GM19193 (cell line): ENCODE data around the gene CCDC14.

Experiments
- POLR2A ChIP-seq: IDR thresholded peaks from 4 replicates; pipeline ENCODE4 v1.6.1; 2011; ENCODE audit not compliant: insufficient read depth, insufficient read length; ENCODE audit errors: extremely low read depth

Gene CCDC14

DNA sequence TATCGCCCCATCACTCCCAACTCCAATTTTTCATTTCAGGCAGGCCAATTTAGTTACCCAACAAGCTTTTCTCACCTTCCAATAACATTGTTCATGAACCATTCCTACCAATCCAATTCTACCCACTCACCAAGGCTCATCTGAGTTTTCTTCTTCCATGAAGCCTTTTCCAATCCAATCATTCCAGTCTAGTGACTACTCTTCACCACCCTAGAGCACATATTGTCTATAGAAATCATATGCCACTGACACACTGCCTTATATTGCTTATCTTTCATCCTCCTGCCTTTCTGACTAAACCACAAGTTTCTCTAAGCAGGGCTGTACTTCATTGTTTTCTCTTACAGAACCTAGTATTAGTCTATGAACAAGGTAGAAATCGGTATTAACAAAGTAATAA is 11.4 kb downstream of the CCDC14 start:
- TF ChIP-seq POLR2A = no peak

DNA sequence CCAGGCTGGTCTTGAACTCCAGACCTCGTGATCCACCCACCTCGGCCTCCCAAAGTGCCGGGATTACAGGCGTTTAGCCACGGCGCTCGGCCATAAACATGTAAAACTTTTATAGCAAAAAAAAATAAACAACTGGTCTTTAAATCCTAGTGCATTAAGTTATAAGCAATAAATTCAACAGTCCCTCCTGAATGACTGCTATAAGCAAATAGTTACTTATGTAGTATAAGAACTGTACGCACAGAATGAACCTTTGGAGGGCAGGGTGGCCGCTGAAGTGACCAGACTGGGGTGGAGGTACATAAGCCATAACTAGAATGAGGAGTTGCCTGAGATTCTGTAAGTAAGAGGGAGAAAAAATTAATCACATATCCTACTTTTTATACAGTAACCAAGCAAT is 12.6 kb downstream of the CCDC14 start:
- TF ChIP-seq POLR2A = no peak

DNA sequence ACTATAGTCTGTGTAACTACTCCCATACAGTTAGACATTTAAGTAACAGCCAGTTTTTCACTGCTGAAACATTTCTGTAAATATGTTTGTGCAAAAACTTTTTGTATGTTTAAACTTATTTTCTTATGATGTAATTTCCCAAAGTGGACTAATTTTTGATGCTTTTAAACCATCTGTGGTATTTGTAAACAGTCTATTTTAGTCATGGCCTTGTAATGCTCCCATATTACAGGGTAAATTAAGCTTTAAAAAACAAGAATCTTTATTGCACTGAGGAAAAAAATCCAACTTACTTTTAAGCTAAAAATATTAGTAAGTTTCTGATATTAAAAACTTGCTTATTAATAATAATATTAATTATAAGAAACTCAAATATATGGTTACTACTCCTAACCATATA is 13.5 kb downstream of the CCDC14 start:
- no peak for TF ChIP-seq POLR2A

GRCh38 chr3:123941542-123941941 is 19.5 kb downstream of the CCDC14 start:
- TF ChIP-seq POLR2A = no peak

DNA sequence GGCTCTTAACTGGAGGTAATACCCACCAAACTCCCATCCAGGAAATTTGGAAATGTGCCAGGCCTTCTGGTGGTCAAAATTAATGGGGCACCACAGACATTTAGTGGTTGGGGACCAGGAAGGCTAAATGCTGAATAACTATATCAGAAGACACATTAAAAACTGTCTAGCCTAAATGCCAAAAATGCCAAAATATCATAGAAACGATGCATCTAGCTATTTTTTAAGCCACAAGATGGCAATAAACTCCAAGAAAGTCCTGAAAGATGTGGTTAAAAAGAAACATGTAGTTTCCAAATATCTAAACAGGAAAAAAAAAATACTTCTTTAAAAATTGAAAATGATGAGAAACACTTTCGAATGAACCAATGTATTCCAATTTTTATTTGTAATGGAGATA is 19.9 kb downstream of the CCDC14 start:
- TF ChIP-seq POLR2A = no peak

DNA sequence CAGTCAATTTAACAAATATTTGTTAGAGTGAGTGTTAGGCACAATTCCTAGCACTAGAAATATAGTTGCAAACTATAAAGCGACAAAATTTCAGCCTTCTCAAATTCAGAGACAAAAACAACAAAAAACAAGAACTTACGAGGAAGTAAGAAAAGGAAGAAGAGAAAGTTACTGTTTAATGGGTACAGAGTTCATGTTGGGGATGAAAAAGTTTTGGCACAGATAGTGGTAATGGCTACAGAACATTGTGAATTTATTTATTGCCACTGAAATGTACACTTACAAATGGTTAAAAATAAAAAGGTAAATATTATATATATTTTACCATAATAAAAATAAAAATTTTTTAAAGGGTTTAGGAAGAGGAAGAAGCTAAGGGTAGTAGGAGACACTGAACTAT is 21.3 kb downstream of the CCDC14 start:
- TF ChIP-seq POLR2A = no peak

DNA sequence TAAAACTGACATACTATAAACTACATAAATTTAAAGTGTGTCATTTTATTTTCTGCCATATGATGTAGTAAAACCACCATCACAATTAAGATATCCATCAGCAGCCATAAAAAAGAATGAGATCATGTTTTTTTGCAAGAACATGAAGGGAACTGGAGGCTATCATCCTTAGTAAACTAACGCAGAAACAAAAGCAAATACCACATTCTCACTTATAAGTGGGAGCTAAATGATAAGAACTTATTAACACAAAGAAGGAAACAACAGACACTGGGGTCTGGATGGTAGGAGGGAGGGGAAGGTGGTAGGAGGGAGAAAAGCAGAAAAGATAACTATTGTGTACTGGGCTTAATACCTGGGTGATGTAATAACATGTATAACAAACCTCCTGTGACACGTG is 24.6 kb downstream of the CCDC14 start:
- TF ChIP-seq POLR2A = no peak

GRCh38 chr3:123935830-123936229 is 25.2 kb downstream of the CCDC14 start:
- no peak for TF ChIP-seq POLR2A

DNA sequence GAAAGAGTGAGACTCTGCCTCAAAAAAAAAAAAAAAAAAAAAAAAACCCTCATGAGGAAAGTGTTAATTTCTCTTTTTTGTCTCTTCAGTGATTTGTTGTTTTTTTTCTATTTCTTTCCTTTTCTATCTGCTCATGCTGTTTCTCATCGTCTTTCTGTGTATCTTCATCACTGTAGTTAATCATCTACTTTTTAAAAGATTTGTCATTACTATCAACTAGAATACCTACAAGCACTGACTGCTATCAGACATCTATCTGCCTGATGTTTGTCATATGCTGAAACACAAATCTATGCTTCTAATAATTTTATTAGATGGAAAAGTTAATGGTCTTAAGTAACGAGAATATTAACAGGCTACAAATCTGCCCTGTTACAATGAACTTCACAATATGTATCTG is 26.8 kb downstream of the CCDC14 start:
- no peak for TF ChIP-seq POLR2A

GRCh38 chr3:123930445-123930844 is 30.6 kb downstream of the CCDC14 start:
- TF ChIP-seq POLR2A = no peak

- TF ChIP-seq POLR2A = no peak
Observed at GRCh38 chr3:123929325-123929724, 31.7 kb downstream of the CCDC14 start.

GRCh38 chr3:123926396-123926795 is 34.6 kb downstream of the CCDC14 start:
- TF ChIP-seq POLR2A = no peak

GRCh38 chr3:123920868-123921267 is 40.2 kb downstream of the CCDC14 start:
- no peak for TF ChIP-seq POLR2A

DNA sequence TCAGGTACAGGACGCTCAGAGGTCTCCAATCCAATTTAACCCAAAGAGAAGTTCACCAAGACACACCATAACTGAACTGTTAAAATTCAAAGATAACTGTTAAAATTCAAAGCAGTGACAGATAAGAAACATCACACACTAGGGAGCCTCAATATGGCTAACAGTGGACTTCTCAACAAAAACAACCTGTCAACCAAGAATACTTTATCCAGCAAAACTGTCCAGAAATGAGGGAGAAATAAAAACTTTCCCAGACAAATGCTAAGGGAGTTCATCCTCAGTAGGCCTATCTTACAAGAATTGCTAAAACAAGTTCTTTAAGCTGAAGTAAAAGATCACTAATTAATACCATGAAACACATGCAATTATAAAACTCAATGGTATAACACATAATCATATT is 40.6 kb downstream of the CCDC14 start:
- TF ChIP-seq POLR2A = no peak

DNA sequence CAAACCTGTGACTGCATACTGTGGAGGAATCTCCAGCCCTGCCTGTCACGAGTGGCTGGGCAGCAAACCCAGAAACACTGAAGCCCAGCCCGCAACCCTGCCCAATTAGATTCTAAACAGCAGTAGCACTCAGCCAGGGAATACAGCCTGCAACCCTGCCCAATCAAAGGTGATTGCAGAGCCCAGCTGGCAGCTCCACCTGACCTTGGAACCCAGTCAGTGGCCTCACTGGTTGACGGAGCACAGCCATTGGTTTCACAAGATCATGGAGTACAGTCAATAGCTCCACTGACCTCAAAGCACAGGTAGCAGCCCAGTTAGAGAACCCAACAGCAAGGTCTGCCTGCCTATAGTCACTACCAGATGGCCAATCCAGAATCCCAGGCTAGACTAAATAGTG is 41.7 kb downstream of the CCDC14 start:
- TF ChIP-seq POLR2A = no peak

GRCh38 chr3:123914829-123915228 is 46.2 kb downstream of the CCDC14 start:
- TF ChIP-seq POLR2A = no peak

- no peak for TF ChIP-seq POLR2A
Observed at GRCh38 chr3:123909785-123910184, 51.2 kb downstream of the CCDC14 start.
